CD4-positive, alpha-beta T cell treated with Interleukin-15 for 1 hour (primary cell): ENCODE measurements around the gene GPR52.
"Not testable (repeated sequence)": the region's sequence is repeated elsewhere in the genome, so short reads cannot be mapped to it uniquely, and the experiment has no call there.

ENCODE experiments used
- DNase-seq: peaks from one replicate; pipeline ENCODE4 v3.0.0-alpha.2; 2020

The GPR52 gene, protein sequence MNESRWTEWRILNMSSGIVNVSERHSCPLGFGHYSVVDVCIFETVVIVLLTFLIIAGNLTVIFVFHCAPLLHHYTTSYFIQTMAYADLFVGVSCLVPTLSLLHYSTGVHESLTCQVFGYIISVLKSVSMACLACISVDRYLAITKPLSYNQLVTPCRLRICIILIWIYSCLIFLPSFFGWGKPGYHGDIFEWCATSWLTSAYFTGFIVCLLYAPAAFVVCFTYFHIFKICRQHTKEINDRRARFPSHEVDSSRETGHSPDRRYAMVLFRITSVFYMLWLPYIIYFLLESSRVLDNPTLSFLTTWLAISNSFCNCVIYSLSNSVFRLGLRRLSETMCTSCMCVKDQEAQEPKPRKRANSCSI

GRCh38 chr1:174447866-174448530 is at the start of gene GPR52:
Gene GPR52 (plus strand): TSS chr1:174447964. CDS start chr1:174448112, 148 bp downstream.
- no peak for DNase-seq

DNA sequence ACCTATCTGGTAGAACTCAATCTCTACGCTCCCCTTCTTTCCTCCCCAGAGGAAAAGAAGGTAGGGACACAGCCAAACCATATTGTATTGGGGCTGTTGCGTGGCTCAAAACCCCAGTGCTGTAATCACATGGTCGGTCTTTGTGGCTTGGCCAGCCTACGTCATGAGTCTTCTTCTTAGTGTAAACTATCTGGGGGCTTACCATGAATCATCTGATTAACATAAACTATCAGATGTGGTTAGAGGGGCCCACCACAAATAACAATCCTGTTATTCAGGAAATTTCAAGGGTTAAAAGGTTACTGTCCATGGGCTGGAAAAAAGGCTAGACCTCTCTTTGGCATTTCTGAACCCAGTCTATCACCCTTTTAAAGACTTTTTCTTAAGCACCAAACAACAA is 49.5 kb upstream of the GPR52 start:
- no peak for DNase-seq

DNA sequence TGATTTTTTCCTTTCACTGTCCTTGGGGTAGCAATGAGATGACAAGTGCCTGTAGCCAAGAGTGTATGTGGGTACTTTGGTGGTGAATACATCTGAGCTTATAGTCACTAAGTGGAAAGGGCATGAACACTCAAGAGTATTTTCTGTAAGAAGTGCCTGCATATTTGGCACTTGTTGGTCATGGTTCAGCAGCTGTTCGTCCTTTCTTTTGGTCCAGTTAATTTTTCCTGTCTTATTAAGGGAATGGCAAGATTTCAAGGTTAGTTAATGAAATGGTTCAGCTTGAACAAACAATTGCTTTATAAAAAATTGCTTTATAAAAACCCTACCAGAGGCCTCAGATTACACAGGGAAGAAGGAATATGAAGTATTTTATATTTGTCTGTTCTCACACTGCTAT is 48.6 kb upstream of the GPR52 start:
- DNase-seq, result no peak

GRCh38 chr1:174401075-174401474 is 46.7 kb upstream of the GPR52 start:
- no peak for DNase-seq

GRCh38 chr1:174405219-174405618 is 42.5 kb upstream of the GPR52 start:
- no peak for DNase-seq

DNA sequence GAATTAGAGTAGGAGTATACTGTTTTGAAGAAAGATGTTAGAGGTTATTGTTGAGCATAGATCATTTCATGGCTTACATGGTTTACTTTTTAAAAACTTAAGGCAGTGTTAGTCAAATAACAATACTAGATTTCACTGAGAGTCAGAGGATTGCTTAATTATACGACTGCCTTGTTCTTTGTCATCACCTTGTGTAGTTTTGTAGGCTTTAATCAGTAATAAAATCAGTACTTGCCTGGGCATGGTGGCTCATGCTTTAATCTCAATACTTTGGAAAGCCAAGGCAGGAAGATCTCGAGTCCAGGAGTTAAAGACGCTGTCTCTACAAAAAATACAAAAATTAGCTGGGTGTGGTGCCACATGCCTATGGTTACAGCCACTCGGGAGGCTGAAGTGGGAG is 41.3 kb upstream of the GPR52 start:
- DNase-seq, result no peak

- no peak for DNase-seq
These were observed 40.1 kb upstream of the GPR52 start for GRCh38 chr1:174407665-174408064.

DNA sequence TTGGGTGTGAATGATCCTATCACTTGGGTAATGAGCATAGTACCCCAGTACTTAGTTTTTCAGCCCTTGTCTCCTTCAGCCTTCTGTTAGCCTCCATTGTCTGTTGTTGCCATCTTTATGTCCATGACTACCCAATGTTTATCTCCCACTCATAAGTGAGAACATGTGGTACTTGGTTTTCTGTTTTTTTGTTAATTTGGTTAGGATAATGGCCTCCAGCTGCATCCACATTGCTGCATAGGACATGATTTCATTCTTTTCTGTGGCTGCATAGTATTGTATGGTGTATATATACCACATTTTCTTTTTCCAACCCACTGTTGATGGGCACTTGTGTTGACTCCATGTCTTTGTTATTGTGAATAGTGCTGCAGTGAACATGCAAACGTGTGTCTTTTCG is 39.6 kb upstream of the GPR52 start:
- no peak for DNase-seq

GRCh38 chr1:174409801-174410200 is 38.0 kb upstream of the GPR52 start:
- DNase-seq, result not testable (repeated sequence)

GRCh38 chr1:174413632-174414031 is 34.1 kb upstream of the GPR52 start:
- no peak for DNase-seq

GRCh38 chr1:174414203-174414602 is 33.6 kb upstream of the GPR52 start:
- no peak for DNase-seq

DNA sequence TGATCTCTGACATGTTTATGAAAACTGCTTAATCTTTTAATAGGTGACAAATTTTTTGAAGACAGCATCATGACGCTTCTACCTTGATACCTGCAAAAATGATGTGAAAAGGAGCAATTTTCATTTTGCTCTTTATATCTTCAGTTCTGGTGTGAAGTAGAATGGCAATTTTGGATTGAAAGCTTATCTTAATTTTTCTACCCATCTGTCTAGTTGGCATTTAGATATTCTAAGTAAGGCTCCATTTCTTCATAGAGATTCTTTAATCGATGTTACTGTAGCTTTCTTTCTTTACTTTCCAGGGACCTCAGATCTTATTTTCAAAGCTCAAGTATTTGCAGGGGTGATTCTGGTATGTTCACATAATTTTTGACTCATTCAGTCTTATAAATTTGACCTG is 32.3 kb upstream of the GPR52 start:
- no peak for DNase-seq

GRCh38 chr1:174417921-174418320 is 29.8 kb upstream of the GPR52 start:
- DNase-seq, result no peak

DNA sequence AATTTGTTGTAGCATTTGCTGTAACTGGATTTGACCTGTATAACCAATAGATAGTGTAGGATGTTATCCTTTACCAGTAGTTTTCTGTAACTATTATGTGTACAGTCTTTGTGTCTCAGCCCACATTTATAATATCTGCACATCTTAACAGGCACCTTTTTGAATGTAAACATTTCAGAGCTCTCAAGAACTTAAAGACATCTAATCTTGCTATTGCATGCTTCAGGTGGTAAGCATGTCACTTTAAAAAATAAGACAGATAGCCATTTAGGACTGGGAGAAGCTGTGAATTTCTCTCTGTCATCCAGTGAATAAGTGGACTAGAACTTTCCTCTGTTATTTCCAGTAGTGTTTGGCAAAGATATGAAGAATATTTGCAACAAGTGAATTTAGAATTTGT is 22.6 kb upstream of the GPR52 start:
- DNase-seq, result no peak

DNA sequence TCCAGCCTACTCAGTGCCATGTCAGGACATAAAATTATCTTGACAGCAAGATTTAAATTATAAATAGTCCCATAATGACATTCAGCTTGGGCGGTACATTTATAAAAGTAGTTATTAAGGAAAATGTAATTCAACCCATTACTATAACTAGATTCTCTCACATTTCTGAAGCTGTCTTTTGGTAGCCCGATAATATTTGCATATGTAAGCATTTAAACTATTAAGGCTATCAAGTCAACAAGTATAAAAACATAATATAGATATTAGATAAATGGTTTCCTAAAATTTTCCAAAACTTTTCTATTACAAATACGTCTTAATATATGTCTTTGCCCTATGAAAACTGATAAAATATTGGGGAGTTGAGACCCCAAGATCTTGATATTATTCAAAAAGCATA is 21.6 kb upstream of the GPR52 start:
- DNase-seq, result no peak

DNA sequence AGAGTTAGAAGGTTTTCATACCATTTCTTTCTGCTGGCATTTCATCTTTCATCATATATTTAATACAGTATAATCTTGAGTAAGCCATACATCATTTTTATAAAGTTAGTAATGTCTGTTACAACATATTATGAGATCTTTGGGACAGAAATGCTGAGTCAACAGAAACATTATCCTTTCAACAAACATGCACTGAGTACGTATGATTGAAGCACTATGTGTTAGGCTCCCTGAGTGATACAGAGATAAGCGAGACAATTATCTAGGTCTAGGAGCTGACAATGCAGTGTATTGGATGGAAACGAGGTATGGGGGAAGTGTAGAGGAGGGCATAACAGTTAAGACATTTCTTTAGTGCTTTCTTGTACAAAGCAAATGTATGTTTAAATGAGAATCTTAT is 19.7 kb upstream of the GPR52 start:
- no peak for DNase-seq

- no peak for DNase-seq
These were observed 19.0 kb upstream of the GPR52 start for GRCh38 chr1:174428739-174429138.

DNA sequence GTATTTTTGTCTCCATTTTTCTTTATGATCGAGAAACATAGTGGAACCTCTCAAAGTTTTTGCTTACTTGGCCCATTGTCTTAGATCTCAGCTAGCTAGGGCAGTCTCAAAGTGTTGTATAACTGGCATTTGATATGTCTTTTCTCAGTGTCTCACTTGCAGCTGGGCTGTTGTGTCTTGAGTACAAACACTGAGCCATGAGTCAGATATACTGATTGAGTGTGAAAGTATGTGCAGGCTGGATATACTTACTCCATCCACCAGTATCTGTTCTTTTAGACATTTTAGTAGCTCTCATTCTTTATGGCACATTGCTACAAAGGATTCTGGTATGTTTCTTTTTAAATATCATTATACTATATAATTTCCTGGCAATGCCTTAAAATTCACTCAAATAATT is 14.3 kb upstream of the GPR52 start:
- no peak for DNase-seq

- no peak for DNase-seq
These were observed 2.4 kb upstream of the GPR52 start for GRCh38 chr1:174445351-174445750.

DNA sequence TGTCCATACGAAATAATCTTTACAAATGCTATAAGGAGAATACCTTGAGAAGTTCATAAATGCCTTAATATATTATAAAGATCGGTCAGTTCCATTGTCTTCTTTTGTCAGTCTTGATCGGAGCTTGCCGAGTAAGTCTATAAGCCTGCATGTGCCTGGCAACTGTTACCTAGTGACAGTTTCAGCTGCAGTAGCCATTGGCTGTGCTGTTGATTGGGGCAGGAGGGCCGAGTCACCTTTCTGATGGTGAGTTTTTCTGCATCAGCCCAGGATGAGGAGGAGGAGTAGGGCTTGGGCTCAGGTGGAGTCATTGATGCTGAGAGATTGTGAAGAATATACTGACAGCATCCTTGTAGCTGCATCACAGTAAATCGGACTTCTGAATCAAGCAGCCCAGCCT is 1.9 kb upstream of the GPR52 start:
- no peak for DNase-seq

DNA sequence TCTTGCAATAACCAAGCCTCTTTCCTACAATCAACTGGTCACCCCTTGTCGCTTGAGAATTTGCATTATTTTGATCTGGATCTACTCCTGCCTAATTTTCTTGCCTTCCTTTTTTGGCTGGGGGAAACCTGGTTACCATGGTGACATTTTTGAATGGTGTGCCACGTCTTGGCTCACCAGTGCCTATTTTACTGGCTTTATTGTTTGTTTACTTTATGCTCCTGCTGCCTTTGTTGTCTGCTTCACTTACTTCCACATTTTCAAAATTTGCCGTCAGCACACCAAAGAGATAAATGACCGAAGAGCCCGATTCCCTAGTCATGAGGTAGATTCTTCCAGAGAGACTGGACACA is 743 bp downstream of the GPR52 start:
- DNase-seq, result no peak

DNA sequence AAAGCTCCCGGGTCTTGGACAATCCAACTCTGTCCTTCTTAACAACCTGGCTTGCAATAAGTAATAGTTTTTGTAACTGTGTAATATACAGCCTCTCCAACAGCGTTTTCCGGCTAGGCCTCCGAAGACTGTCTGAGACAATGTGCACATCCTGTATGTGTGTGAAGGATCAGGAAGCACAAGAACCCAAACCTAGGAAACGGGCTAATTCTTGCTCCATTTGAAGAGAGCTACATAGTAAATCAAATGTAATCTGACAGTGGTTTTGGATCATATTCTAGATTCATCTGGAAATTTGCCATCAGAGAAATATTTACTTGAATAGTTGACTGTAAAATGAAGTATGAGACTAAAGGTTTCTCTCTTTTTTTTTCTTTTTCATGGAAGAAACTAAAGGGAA is 1.2 kb downstream of the GPR52 start:
- no peak for DNase-seq

DNA sequence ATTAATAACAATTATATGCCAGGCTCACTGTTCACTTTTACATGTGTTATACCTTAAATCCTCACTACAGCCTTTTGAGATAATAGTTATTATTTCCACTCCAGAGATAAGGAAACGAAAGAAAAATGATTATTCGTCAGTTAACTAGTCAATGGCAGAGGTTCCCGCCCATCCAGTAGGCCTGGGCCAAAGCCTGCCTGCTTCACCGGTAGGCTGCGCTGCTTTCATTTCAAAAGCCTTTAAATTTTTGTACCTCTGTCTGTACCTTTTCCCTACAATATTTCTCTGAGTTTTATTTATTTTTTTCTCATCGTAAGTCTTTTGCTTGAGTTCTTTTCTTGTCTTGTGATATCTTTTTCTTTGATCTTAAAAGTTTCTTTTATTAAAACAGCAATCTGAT is 3.6 kb downstream of the GPR52 start:
- DNase-seq, result no peak

DNA sequence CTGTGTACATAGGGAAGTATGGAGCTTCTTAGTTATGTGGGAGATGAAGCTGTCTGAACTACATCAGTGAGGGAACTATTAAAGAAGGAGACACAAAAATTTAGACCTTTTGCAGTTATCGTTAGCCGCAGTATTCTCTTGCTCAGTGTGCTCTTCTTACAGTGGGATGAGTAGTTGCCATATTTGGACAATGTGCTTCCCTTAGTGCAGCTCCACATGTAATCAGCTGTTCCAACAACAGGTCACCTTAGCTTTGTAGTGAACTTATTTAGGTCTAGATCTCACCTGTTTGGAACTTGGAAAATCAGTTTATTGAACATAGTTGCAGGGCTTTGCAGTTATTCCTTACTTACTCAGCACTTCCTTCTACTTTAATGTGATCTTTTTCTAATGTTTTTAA is 18.1 kb downstream of the GPR52 start:
- DNase-seq, result no peak

DNA sequence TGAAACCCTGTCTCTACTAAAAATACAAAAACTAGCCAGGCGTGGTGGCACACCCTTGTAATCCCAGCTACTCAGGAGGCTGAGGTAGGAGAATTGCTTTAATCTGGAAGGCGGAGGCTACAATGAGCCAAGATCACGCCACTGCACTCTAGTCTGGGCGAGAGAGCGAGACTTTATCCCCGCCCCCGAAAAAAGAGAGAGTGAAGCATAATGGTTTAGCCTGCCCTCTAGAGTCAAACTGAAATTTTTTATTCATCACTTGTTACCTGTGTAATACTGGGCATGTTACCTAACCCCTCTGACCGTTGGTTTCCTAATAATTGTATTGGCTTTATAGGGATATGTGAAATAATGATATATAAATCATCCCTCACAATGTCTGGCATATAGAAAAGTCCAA is 18.8 kb downstream of the GPR52 start:
- DNase-seq, result no peak
